GM12878 (cell line): ENCODE measurements around the gene ZNF823. TPM values are rescaled to one million over a fixed set of nuclear protein-coding genes. Genes with fewer than 3 reads are reported as not detected.

Experiments
- ATAC-seq: fragments of 200-7000 bp; cut with Tn5 transposase; 3 replicates; pipeline ENCODE4 v1.9.1; 2020; ENCODE audit warnings: mild to moderate bottlenecking, moderate library complexity
- BruUV-seq: library from RNA; stranded (reverse); fragments of 400-500 nt; replicated peaks from 2 replicates; lab custom pipeline; 2021; lab: Mats Ljungman, UMichigan
- CTCF ChIA-PET: fragments of 300-600 bp; sonication (Branson Sonifier 250); formaldehyde crosslinking; extraction: SDS; loops from one replicate; lab custom pipeline; 2021; ENCODE audit warnings: inconsistent platforms; lab: Yijun Ruan, JAX
- POLR2A ChIA-PET: fragments of 350-600 bp; formaldehyde crosslinking; extraction: SDS; loops from one replicate; lab custom pipeline; 2021; ENCODE audit warnings: inconsistent platforms; lab: Charles Lee
- RAD21 ChIA-PET: fragments of 300-600 bp; sonication (Branson Sonifier 250); formaldehyde crosslinking; loops from one replicate; lab custom pipeline; 2023; ENCODE audit warnings: antibody characterized with exemption; ENCODE audit not compliant: unreplicated experiment; lab: Charles Lee
- SMC1A ChIA-PET: fragments of 300-600 bp; sonication (Branson Sonifier 250); formaldehyde crosslinking; loops from one replicate; lab custom pipeline; 2023; ENCODE audit not compliant: unreplicated experiment, uncharacterized antibody; lab: Charles Lee
- DNase-seq: peaks from one replicate; pipeline ENCODE4 v3.0.0-alpha.2; 2011; ENCODE audit warnings: low read depth, low spot score
- FAIRE-seq: peaks from 3 replicates; lab custom pipeline; 2011; peaks lifted over from hg19 to GRCh38; lab: Jason Lieb, UNC
- H2AFZ ChIP-seq: 2 replicates; pipeline ENCODE4 v1.6.0; 2011; ENCODE audit warnings: low read depth, low read length, control low read depth; ENCODE audit not compliant: control insufficient read depth
- H3K27ac ChIP-seq: 2 replicates; pipeline ENCODE4 v1.5.1; 2011; ENCODE audit warnings: control low read depth; ENCODE audit not compliant: control insufficient read depth, insufficient read depth
- H3K27me3 ChIP-seq, 2 experiments: replicated peaks in 1 of 2; 2 replicates each; pipeline versions ENCODE4 v1.6.0 to v1.6.1; 2011; ENCODE audit warnings: low read length in 1 of 2; ENCODE audit not compliant: control insufficient read depth in 2 of 2, insufficient read depth in 2 of 2
- H3K36me3 ChIP-seq, 2 experiments: 2 replicates each; pipeline ENCODE4 v1.5.1; 2011; ENCODE audit warnings: low read length in 1 of 2; ENCODE audit not compliant: control insufficient read depth in 2 of 2, insufficient read depth in 2 of 2
- H3K4me1 ChIP-seq: 2 replicates; pipeline ENCODE4 v1.6.1; 2011; ENCODE audit warnings: mild to moderate bottlenecking, low read length, moderate library complexity, mixed read lengths; ENCODE audit not compliant: control insufficient read depth, insufficient read depth
- H3K4me2 ChIP-seq: 2 replicates; pipeline ENCODE4 v1.6.0; 2011; ENCODE audit warnings: control low read depth; ENCODE audit not compliant: control insufficient read depth, insufficient read depth
- H3K4me3 ChIP-seq: fragments of 200-600 bp; sonication (generic); 2 replicates; pipeline ENCODE4 v1.5.1; 2016
- H3K79me2 ChIP-seq: 2 replicates; pipeline ENCODE4 v1.6.0; 2011; ENCODE audit warnings: low read length; ENCODE audit not compliant: control insufficient read depth, insufficient read depth
- H3K9ac ChIP-seq: 2 replicates; pipeline ENCODE4 v1.8.0; 2011; ENCODE audit warnings: low read length, control low read depth, mixed read lengths; ENCODE audit not compliant: control insufficient read depth, insufficient read depth
- H3K9me3 ChIP-seq: replicated peaks from 3 replicates; pipeline ENCODE4 v1.5.1; 2011; ENCODE audit warnings: mild to moderate bottlenecking, low read length; ENCODE audit not compliant: control insufficient read depth, insufficient read depth
- H4K20me1 ChIP-seq: 2 replicates; pipeline ENCODE4 v1.6.0; 2011; ENCODE audit not compliant: control insufficient read depth, insufficient read depth
- EZH2 ChIP-seq: IDR thresholded peaks from 2 replicates; pipeline ENCODE4 v1.6.1; 2012; ENCODE audit warnings: low read depth, mild to moderate bottlenecking, control low read depth, inconsistent platforms, low read length, borderline replicate concordance; ENCODE audit not compliant: control insufficient read depth
- KDM1A ChIP-seq: fragments of 200-600 bp; sonication (generic); IDR thresholded peaks from 2 replicates; pipeline ENCODE4 v1.6.1; 2016; ENCODE audit warnings: borderline replicate concordance
- PAX8 ChIP-seq: fragments of 450-650 bp; IDR thresholded peaks from 2 replicates; pipeline ENCODE4 v1.6.1; 2017; ENCODE audit warnings: mild to moderate bottlenecking, moderate library complexity
- POLR2A ChIP-seq: IDR thresholded peaks from 2 replicates; pipeline ENCODE4 v1.6.1; 2011; ENCODE audit warnings: low read depth, mild to moderate bottlenecking, low read length
- POU2F2 ChIP-seq: IDR thresholded peaks from 3 replicates; pipeline ENCODE4 v1.6.1; 2011; ENCODE audit warnings: low read depth, mild to moderate bottlenecking, low read length, borderline replicate concordance
- RAD51 ChIP-seq: fragments of 450-650 bp; IDR thresholded peaks from 2 replicates; pipeline ENCODE4 v1.6.1; 2016; ENCODE audit warnings: moderate library complexity, mild to moderate bottlenecking, inconsistent platforms
- RELA ChIP-seq: fragments of 450-650 bp; IDR thresholded peaks from 2 replicates; pipeline ENCODE4 v1.8.0; 2014; ENCODE audit warnings: borderline replicate concordance; ENCODE audit not compliant: partially characterized antibody
- RFX5 ChIP-seq: IDR thresholded peaks from 2 replicates; pipeline ENCODE4 v1.6.1; 2011; ENCODE audit warnings: low read depth, low read length, improper control_type of control experiment
- SP1 ChIP-seq: IDR thresholded peaks from one replicate; pipeline ENCODE4 v1.6.1; 2011; ENCODE audit warnings: low read depth, low read length
- TAF1 ChIP-seq: IDR thresholded peaks from 2 replicates; pipeline ENCODE4 v1.6.1; 2011; ENCODE audit warnings: mild to moderate bottlenecking, low read depth, low read length, borderline replicate concordance
- TCF7 ChIP-seq: IDR thresholded peaks from 2 replicates; pipeline ENCODE4 v1.6.1; 2014; ENCODE audit warnings: antibody characterized with exemption, borderline replicate concordance
- WGBS: methylation state at CpG from one replicate; pipeline ENCODE4 v1.1.6; 2016; ENCODE audit warnings: low lambda C conversion rate; ENCODE audit not compliant: insufficient replicate concordance, insufficient coverage; ENCODE audit errors: missing lambda C conversion rate; 5-methylcytosine and 5-hydroxymethylcytosine counted together
- in situ Hi-C: fragments of 300-500 bp; cut with MboI; formaldehyde crosslinking; loops from 9 replicates; pipeline ENCODE4 v1.14.3; 2018; ENCODE audit warnings: mixed read lengths
- intact Hi-C: fragments of 100-400 bp; cut with micrococcal nuclease; formaldehyde crosslinking; loops from one replicate; pipeline ENCODE4 v1.14.2; 2022; ENCODE audit not compliant: unreplicated experiment
- polyA plus RNA-seq, 11 experiments: library from polyadenylated mRNA; depleted of rRNA in 4 of 11; unstranded in 6 of 11; stranded (reverse) in 5 of 11; fragments of >200 nt; fragmentation: Nextera tagmentation in 4 of 11; fragmentation: Illumina TruSeq in 1 of 11; extraction: Ambion mirVana in 4 of 11; extraction: Trizol in 1 of 11; gene quantifications; 1 replicate in 1 of 11; 2 replicates in 10 of 11; pipeline versions ENCODE4 v1.2.1 to v1.2.3, GENCODE V29; 2011 to 2016; ENCODE audit warnings: inconsistent platforms in 2 of 11, missing spikeins in 2 of 11, low read depth in 1 of 11
- total RNA-seq, 4 experiments: library from RNA; depleted of rRNA in 3 of 4; stranded (reverse); fragments of >200 nt in 3 of 4; fragmentation: Illumina TruSeq in 1 of 4; extraction: Trizol in 1 of 4; gene quantifications; 2 replicates each; pipeline versions ENCODE4 v1.2.1 to v1.2.3, GENCODE V29; 2013 to 2021
- TF ChIP-seq, protein P1 (sequence below): fragments of 450-650 bp; IDR thresholded peaks from 2 replicates; pipeline ENCODE4 v1.6.1; 2017; ENCODE audit warnings: mild to moderate bottlenecking, moderate library complexity
- TF ChIP-seq, protein P2 (sequence below): fragments of 450-650 bp; IDR thresholded peaks from 2 replicates; pipeline ENCODE4 v1.6.1; 2018; ENCODE audit warnings: mild to moderate bottlenecking, low read depth, moderate library complexity; ENCODE audit not compliant: partially characterized antibody
- TF ChIP-seq, protein P3 (sequence below): IDR thresholded peaks from 2 replicates; pipeline ENCODE4 v1.6.1; 2011; ENCODE audit warnings: mild to moderate bottlenecking, low read depth, low read length, moderate library complexity; ENCODE audit not compliant: insufficient replicate concordance

The ZNF823 gene
- total and polyA plus RNA-seq, 10 of the 15 experiments (the other 5 are each of a cell fraction or from before 2014, with no cell fraction given) = 3.3 to 8.0 (median 4.5) TPM

DNA sequence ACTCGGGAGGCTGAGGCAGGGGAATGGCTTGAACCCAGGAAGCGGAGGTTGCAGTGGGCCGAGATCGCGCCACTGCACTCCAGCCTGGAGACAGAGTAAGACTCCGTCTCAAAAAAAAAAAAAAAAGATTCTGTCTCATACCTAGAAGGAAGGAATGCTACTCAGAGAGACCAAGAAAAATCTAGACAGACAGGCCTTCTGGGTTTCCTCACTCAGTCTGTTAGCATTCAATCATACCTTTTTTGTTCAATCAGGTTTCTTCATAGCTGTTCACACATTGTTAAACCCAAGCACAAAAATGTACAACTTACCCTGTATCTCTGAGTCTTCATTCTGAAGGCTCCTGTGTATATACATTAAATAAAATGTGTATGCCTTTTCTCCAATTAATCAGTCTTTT is 40.5 kb downstream of the ZNF823 start:
- in situ Hi-C loops = no loop called here
- RAD21 ChIA-PET = interaction anchor here (2.2 kb wide), 1 partner anchor 100 kb away, joined by 7 read pairs; the partner anchor contains the start of gene ZNF491

More for the DNA sequence above, 40.5 kb downstream of the ZNF823 start:
- DNase-seq (no peak), FAIRE-seq (no peak), ATAC-seq (no peak)
- ChIA-PET SMC1A (interaction anchor here (0.6 kb wide), 1 partner anchor 282 kb away, joined by 3 read pairs; no protein-coding TSS in a partner anchor), POLR2A (interaction anchor here (0.7 kb wide), 1 partner anchor 137 kb away, joined by 3 read pairs; no protein-coding TSS in a partner anchor), CTCF (interaction anchor here (1.3 to 3.8 kb wide), 2 partner anchors 10 to 115 kb away, joined by 3 to 18 read pairs; partner anchors contain the start of gene ZNF440)
- H3K4me3 ChIP-seq = no peak overlapping the region
- H3K27me3 ChIP-seq = no peaks in the 10 kb centered on the region
- no peaks in the 10 kb centered on the region for H3K36me3 ChIP-seq
- no peak for TF ChIP-seq POLR2A
- TF ChIP-seq TAF1 = no peak
- no peak for TF ChIP-seq KDM1A
- no peak for TF ChIP-seq RFX5
- no peak for TF ChIP-seq TCF7
- no peak for TF ChIP-seq RELA
- no peak for TF ChIP-seq RAD51
- no peak for TF ChIP-seq EZH2
- TF ChIP-seq, protein P1, sequence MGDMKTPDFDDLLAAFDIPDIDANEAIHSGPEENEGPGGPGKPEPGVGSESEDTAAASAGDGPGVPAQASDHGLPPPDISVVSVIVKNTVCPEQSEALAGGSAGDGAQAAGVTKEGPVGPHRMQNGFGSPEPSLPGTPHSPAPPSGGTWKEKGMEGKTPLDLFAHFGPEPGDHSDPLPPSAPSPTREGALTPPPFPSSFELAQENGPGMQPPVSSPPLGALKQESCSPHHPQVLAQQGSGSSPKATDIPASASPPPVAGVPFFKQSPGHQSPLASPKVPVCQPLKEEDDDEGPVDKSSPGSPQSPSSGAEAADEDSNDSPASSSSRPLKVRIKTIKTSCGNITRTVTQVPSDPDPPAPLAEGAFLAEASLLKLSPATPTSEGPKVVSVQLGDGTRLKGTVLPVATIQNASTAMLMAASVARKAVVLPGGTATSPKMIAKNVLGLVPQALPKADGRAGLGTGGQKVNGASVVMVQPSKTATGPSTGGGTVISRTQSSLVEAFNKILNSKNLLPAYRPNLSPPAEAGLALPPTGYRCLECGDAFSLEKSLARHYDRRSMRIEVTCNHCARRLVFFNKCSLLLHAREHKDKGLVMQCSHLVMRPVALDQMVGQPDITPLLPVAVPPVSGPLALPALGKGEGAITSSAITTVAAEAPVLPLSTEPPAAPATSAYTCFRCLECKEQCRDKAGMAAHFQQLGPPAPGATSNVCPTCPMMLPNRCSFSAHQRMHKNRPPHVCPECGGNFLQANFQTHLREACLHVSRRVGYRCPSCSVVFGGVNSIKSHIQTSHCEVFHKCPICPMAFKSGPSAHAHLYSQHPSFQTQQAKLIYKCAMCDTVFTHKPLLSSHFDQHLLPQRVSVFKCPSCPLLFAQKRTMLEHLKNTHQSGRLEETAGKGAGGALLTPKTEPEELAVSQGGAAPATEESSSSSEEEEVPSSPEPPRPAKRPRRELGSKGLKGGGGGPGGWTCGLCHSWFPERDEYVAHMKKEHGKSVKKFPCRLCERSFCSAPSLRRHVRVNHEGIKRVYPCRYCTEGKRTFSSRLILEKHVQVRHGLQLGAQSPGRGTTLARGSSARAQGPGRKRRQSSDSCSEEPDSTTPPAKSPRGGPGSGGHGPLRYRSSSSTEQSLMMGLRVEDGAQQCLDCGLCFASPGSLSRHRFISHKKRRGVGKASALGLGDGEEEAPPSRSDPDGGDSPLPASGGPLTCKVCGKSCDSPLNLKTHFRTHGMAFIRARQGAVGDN = no peak
- no peak for TF ChIP-seq PAX8
- TF ChIP-seq, protein P2, sequence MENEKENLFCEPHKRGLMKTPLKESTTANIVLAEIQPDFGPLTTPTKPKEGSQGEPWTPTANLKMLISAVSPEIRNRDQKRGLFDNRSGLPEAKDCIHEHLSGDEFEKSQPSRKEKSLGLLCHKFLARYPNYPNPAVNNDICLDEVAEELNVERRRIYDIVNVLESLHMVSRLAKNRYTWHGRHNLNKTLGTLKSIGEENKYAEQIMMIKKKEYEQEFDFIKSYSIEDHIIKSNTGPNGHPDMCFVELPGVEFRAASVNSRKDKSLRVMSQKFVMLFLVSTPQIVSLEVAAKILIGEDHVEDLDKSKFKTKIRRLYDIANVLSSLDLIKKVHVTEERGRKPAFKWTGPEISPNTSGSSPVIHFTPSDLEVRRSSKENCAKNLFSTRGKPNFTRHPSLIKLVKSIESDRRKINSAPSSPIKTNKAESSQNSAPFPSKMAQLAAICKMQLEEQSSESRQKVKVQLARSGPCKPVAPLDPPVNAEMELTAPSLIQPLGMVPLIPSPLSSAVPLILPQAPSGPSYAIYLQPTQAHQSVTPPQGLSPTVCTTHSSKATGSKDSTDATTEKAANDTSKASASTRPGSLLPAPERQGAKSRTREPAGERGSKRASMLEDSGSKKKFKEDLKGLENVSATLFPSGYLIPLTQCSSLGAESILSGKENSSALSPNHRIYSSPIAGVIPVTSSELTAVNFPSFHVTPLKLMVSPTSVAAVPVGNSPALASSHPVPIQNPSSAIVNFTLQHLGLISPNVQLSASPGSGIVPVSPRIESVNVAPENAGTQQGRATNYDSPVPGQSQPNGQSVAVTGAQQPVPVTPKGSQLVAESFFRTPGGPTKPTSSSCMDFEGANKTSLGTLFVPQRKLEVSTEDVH = no peak
- no peak for TF ChIP-seq SP1
- TF ChIP-seq, protein P3, sequence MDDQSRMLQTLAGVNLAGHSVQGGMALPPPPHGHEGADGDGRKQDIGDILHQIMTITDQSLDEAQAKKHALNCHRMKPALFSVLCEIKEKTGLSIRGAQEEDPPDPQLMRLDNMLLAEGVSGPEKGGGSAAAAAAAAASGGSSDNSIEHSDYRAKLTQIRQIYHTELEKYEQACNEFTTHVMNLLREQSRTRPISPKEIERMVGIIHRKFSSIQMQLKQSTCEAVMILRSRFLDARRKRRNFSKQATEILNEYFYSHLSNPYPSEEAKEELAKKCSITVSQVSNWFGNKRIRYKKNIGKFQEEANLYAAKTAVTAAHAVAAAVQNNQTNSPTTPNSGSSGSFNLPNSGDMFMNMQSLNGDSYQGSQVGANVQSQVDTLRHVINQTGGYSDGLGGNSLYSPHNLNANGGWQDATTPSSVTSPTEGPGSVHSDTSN = no peak
- TF ChIP-seq POU2F2 = no peak
- no peak overlapping the region for H2AFZ ChIP-seq
- H3K4me2 ChIP-seq = no peak overlapping the region
- WGBS = 73% methylated on average over 6 of the region's 6 CpGs
- no peaks in the 10 kb centered on the region; the same call in 1 of the 3 replicates for H3K9me3 ChIP-seq
- H3K9ac ChIP-seq = no peak overlapping the region
- no peaks in the 10 kb centered on the region for H4K20me1 ChIP-seq
- no TSS peak for BruUV-seq
- H3K27ac ChIP-seq = no peak overlapping the region
- no peaks in the 10 kb centered on the region for H3K79me2 ChIP-seq
- intact Hi-C loops = no loop called here
- H3K4me1 ChIP-seq = no peaks in the 10 kb centered on the region
